DMS114 treated with DMSO at 0.1 percent for 48 hours (cell line): ENCODE measurements around the gene THSD4.

Experiments used
- DNase-seq: peaks from one replicate; lab custom pipeline; 2025; ENCODE audit not compliant: unreplicated experiment; lab: John Stamatoyannopoulos, UW

THSD4 gene

DNA sequence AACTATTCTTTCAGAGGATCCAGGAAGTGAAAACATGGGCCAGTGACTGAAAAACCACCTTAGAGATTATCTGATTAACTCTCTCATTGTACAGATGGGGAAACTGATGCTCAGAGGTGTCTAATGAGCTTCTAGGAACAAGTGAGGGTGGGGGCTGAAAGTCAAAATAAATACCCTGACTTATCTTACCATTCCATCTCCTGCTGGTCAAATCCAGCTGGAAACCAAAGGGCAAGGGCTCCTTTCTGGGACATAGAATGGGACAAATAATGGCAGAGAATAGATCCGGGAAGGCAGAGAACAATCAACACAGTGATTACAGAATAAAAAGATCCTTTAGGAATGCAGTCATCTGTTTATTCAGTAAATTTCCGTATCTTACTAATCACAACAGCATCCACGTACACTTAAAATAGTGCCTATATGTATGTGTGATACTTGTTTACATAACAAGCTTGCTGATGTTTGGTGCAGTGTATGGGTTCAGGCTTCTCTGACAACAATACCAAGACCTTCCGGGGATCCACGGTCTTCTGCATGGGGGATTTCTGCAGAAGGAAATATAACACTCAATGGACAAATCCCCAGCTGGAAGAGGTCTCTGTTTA lies 173.2 kb downstream of the THSD4 start:
- no peak for DNase-seq

DNA sequence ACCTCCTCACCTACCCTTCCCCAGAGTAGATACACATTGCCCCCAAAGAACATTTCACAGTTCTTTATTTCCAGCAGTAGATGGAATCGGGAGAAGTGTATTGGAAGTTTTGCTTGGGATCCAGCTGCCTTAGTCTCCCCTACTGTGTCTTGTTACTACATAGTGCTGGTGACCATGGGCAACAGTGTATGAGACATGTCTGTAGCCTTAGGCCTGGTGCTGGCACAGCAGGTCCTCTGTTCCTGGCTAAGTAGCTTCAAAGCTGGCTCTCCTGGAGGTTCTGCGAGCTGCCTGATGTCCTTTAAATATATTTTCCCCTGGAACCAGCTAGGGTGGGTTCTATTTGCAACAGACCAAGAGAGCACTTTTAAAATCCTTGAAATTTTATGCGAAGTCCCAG lies 174.7 kb downstream of the THSD4 start:
- no peak for DNase-seq

DNA sequence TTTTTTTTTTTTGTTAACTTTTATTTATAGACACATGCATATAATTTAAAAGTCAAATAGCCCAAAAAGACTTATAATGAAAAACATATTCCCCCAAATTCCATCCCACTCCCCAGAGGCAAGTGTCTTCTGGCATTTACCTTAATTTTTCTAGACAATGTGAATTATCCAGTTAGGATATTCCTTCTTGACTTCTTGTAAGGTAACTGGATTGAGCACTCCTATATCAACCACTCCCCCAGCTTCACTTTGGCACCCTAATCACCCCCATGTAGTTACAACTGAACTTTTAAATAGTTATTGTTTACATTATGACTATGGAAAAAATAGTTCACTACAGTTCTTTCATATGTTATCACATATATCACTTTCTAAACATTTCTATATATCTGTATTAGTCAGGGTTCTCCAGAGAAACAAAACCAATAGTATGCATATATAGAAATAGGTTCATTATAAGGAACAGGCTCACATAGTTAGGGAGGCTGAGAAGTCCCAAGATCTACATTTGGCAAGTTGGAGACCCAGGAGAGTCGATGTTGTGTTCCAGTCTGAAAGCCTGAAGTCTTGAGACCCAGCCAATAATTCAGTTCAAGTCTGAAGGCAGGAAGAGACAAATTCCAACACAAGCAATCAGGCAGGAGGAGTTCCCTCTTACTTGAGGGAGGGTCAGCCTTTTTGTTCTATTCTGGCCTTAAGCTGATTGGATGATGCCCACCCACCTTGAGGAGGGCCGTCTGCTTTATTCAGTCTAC lies 175.8 kb downstream of the THSD4 start:
- DNase-seq: no peak

DNA sequence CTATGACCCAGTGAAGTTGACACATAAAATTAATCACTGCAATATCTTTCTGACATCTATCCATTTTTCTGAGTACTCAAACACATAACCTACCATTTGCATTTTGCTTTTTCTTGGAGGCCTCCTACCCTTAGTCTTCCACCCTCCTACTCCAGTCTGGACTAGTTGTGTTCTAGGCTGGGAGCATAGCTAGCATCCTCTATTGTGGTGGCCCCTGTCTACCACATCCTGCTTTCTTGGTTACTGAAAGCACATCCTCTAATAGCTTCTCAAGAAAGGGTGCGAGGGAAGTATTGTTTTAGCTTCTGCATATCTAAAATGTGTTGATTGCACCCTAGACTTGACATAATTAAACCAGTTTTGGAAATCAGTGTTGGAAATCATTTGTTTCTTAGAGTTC lies 176.5 kb downstream of the THSD4 start:
- no peak for DNase-seq

DNA sequence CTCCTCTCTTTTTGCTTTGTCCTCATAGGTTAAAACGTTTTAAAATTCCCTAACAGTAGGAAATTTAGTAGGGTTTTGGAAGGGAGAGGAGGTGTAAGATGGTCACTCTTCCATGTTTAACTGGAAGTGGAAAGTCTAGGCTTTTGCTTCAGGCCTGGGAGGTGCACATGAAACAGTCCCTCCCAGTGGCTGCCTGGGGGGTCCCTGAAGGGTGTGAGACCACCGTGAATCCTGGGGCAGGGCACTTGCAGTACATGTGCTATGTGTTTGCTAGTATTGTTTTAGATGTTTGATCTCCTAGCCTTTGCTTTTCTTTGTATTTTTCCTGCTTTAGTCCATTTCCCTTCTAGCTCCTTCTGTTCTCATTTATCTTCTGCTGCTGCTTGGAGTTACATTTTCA lies 178.5 kb downstream of the THSD4 start:
- no peak for DNase-seq

DNA sequence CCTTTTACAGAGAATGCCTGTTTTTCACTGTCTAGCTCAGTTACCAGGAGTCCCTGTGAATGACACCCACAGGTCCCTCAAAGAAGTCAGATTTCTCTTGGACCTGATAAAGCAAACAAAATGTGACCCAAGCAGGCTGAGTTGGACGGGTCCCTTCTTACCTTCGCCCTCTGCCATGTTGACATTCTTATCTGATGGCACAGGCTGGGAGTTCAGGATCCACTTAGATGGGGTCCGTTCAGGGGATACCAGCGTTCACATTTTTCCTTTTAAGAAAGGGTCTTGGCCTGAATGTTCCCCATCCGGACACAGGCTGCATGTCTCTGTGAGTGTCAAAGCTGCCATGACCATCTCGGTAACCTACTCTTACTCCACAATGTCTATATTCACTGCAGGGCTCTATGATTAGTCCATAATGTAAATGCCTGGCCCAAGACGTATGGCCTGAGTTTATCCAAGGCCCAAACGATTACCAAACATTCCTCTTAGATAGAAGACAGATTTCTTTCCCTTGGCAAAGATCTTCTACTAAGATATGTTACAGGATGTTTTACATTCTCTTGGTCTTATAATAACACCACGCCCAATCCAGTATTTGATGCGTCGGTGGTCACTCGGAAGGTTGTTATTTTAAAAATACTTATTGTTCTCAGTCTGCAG lies 179.1 kb downstream of the THSD4 start:
- no peak for DNase-seq

DNA sequence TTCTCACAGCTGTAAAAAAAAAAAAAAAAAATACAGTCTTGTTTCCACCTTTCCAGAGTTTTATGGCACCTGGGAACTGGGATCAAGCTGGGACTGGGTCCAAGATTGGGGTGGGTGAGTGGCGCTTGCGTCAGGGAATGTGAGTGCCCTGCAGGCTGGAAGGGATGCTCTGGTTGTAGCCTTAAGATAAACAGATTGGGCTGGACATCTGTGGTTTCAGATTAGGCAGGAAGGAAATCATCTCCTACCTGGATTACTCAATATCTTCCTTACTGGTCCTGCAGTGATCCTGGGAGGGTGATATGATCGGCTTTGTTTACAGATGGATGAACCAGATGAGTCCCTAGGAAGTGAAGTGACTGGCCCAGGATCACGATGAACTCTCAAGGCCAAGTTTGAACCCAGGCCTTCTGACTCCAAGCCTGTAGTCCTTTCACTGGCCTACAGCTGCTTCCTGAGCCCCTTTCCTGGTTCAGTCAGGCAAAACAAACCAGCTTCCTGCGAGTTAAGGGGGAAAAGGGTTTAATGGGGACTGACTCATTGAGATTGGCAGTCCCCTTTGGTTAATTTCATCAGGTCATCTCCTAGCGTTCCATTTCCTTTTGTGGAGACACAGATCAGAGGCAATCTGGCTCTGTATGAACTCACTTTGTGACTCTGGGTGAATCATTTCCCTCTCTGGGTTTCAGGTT lies 179.8 kb downstream of the THSD4 start:
- no peak for DNase-seq

DNA sequence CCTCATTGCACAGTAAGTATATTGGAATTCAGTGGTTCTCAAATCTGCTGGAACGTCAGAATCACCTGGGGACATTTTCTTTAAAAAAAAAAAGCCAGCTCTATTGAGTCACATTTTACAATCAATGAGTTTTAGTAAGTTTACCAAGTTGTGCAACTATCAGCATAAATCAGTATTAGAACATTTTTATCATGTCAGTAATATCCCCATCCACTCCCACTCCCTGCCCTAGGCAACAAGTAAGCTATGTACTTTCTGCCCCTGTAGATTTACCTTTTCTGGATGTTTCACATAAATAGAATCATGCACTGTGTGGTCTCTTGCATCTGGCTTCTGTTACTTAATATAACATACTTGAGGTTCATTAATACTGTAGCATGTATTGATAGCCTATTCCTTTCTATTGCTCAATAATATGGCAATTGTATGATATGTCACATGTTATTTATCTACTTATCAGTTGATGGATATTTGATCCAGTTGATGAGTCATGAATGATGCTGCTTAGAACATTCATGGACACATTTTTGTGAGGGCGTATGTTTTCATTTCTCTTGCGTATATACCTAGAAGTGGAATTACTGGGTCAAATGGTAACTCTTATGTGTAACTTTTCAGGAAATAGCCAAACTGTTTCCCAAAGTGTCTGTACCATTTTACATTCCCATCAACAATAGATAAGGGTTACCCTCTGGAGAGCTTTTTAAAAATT lies 180.5 kb downstream of the THSD4 start:
- DNase-seq: no peak

DNA sequence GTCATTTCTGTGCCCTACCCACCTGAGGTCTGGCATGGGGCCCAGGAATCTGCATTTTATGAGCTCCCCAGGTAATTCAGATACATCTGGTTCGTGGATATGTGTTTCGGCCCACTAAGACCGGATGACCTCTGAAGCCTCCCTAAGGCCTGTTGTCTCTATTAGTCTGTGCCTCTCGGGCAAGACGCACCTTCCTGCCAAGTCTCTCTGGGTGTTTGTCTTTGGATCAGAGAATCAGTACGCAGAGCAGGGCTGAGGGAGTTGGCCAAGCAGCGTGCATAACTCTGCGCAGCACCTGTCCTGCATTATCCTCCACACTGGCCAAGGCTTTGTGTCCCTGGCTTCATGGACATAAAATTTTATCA lies 181.0 kb downstream of the THSD4 start:
- DNase-seq: no peak

DNA sequence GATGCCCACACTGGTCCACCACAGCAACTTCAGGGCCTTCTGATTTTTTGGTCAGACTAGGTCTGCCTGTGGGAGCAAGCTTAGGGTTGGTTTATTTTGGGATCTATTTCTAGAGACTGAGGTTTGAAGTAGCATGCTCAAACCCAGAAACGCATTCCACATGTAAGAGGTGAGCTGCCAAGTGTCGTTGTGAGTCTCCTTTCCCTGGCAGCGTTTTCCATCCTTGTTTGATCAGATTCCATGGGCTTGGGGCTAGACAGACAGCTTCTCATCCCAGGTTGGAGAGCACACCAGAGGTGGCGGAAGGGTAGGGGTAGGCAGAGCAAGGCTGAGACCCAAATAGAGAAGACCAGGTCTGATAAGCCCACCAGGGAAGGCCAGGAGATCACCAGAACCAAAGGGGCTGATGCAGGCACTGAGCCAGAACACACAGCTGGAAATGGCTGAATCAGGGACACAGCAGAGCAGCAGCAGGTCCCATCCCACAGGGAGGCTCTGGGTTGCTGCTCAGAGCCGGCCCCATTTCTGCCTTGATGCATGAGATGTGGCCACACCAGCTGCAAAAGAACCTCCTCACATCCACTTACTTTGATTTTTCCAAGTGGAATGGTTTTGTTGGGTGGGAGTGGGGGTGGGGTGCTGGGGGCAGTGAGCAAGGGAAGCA lies 186.8 kb downstream of the THSD4 start:
- no peak for DNase-seq

DNA sequence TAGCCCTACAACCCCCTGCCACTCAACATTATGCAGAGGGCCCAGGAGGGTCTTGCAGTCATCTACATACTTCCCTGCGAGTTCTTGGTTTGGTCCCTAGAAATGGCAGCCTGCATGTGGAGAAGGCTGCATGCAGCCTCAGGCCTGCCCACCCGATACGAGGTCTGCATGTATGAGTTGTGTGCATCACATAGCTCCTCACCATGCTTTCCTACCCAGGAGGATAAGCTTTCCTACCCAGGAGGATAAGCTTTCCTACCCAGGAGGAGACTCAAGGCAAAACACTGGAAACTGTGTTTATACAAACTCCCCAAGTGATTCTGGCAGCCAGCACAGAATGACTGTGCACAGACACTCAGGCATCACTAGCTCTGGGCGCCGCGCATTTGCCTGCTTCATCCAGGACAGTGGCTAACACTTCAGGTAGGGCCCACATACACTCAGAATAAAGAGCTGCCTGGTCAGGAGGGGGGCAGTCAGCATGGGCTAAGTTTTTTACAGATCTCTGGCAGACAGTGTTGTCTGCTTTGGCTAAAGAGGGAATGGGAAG lies 187.7 kb downstream of the THSD4 start:
- DNase-seq: no peak

DNA sequence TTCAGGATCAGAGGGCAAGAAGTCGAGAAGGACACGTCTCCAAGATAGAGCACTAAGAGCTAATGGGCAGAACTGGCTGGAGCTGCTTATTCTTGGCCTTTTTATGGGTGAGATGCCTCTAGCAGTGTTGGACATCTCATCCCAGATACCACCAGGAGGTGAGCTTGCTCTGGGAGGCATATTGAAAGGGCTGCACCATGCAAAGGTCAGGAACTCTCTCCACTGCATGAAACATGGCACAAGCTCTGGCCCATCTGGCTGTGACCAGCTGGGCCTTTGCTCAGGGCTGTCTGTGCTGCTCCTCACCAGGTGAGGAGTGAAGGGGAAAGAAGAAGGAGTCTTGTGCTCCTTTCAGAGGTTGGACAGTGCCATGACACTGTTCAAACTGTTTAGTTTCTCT lies 188.7 kb downstream of the THSD4 start:
- no peak for DNase-seq

DNA sequence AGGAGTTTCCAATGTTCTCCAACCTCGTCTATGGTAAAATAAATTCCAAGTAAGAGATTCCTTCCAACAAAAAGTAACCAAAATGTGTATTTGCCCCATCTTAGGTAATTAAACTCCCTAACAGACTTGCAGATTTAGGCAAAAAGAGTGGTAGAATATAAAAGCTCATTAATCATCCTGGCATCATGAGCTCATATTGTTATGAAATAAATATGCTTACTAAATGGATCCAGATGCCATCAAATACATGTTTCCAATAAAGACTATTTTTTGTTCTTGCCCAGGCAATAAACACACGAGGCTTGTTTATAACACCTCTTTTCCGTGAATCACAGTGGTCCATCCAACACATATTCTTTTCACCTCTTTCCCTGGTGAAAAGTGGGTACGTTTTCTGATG lies 189.4 kb downstream of the THSD4 start:
- no peak for DNase-seq

DNA sequence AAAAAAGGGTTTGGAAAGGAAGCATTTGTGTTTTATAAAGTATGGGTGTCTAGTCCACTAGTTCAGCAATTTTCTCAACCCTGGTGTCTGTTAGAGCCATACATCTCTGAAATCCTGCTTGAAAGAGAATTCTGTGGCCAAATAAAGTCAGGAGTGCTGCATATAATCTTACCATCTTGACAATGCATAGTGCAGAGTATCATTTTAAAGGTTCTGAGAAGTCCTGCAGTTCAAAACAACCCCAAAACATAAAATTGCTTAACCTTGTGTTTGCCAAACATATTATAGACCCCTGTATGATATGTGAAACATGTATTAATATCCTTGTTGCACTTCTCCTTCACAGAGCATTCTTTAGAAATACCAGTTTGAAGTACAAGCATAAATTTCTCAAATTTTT lies 191.3 kb downstream of the THSD4 start:
- DNase-seq: no peak

DNA sequence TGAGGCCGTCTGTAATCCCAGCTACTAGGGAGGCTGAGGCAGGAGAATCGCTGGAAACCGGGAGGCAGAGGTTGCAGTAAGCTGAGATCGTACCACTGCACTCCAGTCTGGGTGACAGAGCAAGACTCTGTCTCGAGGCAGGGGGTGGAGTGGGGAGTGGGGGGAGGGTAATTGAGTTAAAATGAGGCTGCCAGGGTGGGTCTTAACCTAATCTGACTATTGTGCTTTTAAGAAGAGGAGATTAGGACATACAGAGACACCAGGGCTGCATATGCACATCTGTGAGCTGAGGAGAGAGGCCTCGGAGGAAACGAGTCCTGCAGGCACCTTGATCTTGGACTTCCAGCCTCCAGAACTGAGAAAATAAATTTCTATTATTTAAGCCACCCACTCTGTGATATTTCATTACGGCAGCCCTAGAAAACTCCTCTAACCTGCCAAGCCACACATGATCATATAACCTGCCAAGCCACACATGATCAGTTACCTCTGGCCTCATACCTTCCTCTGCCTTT lies 197.0 kb downstream of the THSD4 start:
- DNase-seq: no peak

DNA sequence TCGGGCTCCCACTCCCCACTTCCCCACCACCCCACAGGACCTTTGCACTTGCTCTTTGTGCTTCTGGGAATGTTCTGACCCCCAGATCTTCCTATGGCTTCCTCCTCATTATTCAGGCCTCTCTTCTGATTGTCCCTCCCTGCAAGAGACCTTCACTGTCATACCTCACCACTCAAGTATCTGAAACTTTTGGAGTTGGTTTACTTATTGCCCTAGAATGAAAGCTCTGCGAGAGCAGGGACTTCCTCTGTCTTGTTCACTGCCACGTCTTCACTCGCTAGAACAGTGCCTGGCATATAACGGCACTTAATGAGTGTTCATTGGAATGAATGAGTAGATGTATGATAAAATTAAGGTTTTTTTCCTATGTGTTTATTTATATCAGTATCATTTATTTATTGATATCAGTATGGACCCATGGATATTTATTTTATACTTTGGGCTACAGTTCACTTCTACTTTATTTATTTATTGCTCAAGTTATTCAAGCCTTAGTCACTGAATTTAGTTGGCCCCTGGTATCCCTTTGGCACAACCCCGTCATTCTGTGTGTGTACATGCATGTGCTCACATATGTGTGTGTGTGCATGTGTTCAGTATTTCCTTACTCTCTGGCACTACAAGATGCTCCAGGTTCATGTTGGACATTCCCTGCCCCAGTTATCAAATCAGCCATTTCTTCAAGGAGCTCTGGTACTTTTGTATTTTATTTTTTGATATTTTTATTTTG lies 197.6 kb downstream of the THSD4 start:
- no peak for DNase-seq

DNA sequence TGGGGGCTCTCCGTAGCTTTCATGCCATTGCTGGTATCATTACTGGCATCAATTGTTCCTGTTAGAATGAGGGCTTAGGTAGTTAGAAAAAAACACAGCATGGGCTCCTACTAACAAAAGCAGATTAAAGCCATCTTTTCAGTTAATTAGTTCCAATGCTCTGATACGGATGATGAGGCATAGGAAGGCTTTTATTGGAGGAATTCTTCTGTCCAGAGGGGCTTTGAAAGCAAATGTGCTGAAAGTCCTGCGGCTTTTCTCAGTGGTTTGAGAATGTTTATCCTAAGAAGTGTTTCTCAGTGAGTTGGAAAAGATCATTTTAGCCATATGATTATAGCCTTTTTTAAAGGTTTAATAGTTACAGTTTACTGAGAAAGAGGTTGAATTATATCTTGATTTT lies 198.5 kb downstream of the THSD4 start:
- no peak for DNase-seq

DNA sequence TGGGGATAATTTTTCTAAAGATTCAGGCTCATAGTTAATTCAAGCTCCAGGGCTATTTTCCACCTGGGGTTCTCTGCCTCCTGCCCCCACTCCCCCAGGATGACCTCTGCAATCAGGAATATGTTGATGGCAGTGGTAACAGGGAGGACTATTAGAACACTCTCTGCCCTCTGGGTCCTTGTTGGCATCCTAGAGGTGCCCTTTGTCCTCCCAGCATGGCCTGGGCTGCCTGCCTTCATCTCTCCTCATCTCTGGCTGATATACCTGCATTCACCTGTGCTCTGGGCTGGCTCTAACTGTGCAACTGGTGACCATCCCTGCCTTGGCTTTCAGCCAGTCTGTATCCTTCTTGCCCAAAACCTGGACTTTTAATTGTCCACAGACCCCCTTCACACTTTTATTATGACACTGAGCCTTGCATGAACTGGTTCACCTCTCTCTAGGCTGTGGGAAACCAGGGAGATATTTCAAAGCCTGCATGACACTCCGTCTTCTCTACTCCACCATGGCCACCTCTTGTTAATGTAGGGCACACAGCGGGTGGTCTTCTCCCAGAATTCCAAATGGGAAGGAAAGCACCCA lies 199.8 kb downstream of the THSD4 start:
- DNase-seq: no peak

DNA sequence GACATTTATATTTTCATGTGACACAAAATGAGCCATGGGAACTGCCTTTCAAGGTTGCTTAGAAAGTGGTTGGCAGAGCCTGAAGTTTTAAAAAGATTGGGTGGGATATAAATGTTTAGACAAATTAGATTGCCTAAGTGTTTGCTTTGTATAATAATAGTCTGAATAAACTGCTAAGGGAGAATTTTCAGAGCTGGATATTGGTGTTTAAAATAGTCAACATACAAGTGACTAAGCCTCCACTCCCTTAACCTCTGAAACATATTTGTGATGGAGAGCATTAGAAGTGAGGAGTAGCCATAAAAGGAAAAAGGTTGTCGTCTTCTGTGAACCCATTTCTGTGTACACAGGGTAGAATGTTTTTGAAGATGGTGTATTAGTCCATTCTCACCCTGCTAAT lies 201.6 kb downstream of the THSD4 start:
- no peak for DNase-seq
